Common myeloid progenitor, CD34-positive (primary cell): ENCODE data around the gene CKAP5.

Experiments used
- CTCF ChIA-PET: fragments of 350-600 bp; sonication (Branson Sonifier 250); formaldehyde crosslinking; loops from one replicate; lab custom pipeline; 2021; ENCODE audit warnings: antibody characterized with exemption; lab: Charles Lee
- POLR2A ChIA-PET: fragments of 350-600 bp; sonication (Branson Sonifier 250); formaldehyde crosslinking; loops from one replicate; lab custom pipeline; 2021; ENCODE audit warnings: antibody characterized with exemption; lab: Charles Lee
- DNase-seq, 3 donors: peaks; one replicate each; pipeline versions ENCODE4 v3.0.0 to v3.0.0-alpha.2; 2013
- H3K27ac ChIP-seq, 2 experiments: 1 replicate in 1 of 2; 2 replicates in 1 of 2; pipeline ENCODE4 v1.7.0; 2013; ENCODE audit warnings: inconsistent platforms in 2 of 2, low read length in 2 of 2, mild to moderate bottlenecking in 2 of 2, low read depth in 1 of 2, moderate library complexity in 1 of 2; ENCODE audit not compliant: severe bottlenecking in 2 of 2, insufficient read depth in 1 of 2, poor library complexity in 1 of 2
- H3K27me3 ChIP-seq, 5 experiments: replicated peaks in 2 of 5; 1 replicate in 3 of 5; 2 replicates in 2 of 5; pipeline versions ENCODE4 v1.6.1 to v1.7.0; 2013; ENCODE audit warnings: low read length in 4 of 5, mild to moderate bottlenecking in 2 of 5, moderate library complexity in 2 of 5, inconsistent platforms in 1 of 5; ENCODE audit not compliant: insufficient read depth in 5 of 5, control insufficient read depth in 4 of 5
- H3K36me3 ChIP-seq, 4 experiments: 1 replicate in 2 of 4; 2 replicates in 2 of 4; pipeline versions ENCODE4 v1.6.1 to v1.7.0; 2013; ENCODE audit warnings: low read length in 3 of 4, control low read depth in 1 of 4, mild to moderate bottlenecking in 1 of 4; ENCODE audit not compliant: control insufficient read depth in 4 of 4, insufficient read depth in 4 of 4
- H3K4me1 ChIP-seq, 4 experiments: 1 replicate in 3 of 4; 2 replicates in 1 of 4; pipeline versions ENCODE4 v1.6.1 to v1.7.1; 2013; ENCODE audit warnings: low read length in 3 of 4, mild to moderate bottlenecking in 3 of 4, control low read depth in 1 of 4, inconsistent platforms in 1 of 4, moderate library complexity in 1 of 4; ENCODE audit not compliant: control insufficient read depth in 4 of 4, insufficient read depth in 4 of 4; ENCODE audit errors: control extremely low read depth in 1 of 4
- H3K4me3 ChIP-seq, 7 experiments: 1 replicate in 4 of 7; 2 replicates in 3 of 7; pipeline versions ENCODE4 v1.5.1 to v1.7.0; 2013; ENCODE audit warnings: mild to moderate bottlenecking in 7 of 7, low read length in 6 of 7, moderate library complexity in 6 of 7, inconsistent platforms in 2 of 7, low read depth in 2 of 7, control low read depth in 1 of 7; ENCODE audit not compliant: insufficient read depth in 4 of 7, control insufficient read depth in 1 of 7; ENCODE audit errors: extremely low read depth in 1 of 7
- H3K9me3 ChIP-seq, 5 experiments: 1 replicate in 4 of 5; 2 replicates in 1 of 5; pipeline versions ENCODE4 v1.6.1 to v1.7.1; 2013; ENCODE audit warnings: low read length in 4 of 5, mild to moderate bottlenecking in 2 of 5, inconsistent platforms in 1 of 5, low read depth in 1 of 5, moderate library complexity in 1 of 5; ENCODE audit not compliant: control insufficient read depth in 4 of 5, insufficient read depth in 2 of 5; ENCODE audit errors: control extremely low read depth in 1 of 5
- WGBS: methylation state at CpG from one replicate; pipeline ENCODE4 v1.1.5; 2013; ENCODE audit not compliant: insufficient coverage; 5-methylcytosine and 5-hydroxymethylcytosine counted together

CKAP5 gene

DNA sequence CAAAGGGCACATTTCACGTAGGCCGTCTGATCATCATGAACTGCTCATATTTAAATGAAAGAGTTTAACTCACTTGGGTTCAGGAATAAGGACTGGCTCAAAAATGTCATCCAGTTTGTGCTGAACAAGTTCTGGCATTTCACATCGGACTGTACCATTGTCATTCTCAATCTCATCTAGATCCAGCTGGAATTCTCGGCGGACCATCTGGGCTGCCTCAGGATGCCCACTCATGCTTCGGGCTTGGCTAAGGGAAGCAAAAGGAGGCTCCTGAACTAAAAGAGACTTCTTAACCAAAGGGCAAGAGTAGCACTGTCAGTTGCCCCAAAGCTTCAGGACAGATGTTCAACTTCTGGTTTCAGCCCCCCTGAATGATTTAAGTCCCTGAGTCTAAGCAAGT lies 86.9 kb downstream of the CKAP5 start:
- 95% methylated on average over 4 of the region's 6 CpGs for WGBS
- no peaks in the 10 kb centered on the region for H3K27me3 ChIP-seq
- H3K9me3 ChIP-seq: no peaks in the 10 kb centered on the region
- POLR2A ChIA-PET: no interaction called here
- H3K4me1 ChIP-seq: peaks cover 8 to 22% (median 13%) of the 10 kb centered on the region in 4 experiments
- no peak overlapping the region for H3K4me3 ChIP-seq
- DNase-seq: no peak
- peaks cover 29 to 74% (median 65%) of the 10 kb centered on the region in 4 experiments for H3K36me3 ChIP-seq
- CTCF ChIA-PET: no interaction called here
- no peak overlapping the region for H3K27ac ChIP-seq

DNA sequence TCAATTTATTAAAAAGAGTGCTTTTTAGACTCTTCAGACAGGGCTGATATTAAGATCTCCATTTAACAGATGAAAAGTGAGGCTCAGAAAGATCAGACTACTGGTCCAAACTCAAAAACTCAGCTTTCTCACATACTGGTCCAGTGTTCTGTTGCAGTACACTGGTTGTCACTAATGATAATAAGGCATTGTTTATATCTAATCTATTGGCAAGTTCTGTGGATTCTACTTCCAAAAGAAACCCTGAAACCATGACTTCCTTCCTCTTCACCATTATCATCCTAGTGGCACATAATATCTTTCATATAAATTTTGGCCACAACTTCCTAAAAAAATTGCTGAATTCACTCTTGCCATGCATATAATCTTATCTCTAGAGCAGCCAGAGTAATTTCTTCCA lies 90.1 kb downstream of the CKAP5 start:
- CTCF ChIA-PET: no interaction called here
- peak overlapping the region; percentile 30 to 58 for H3K27ac ChIP-seq
- peak; percentile 78 to 89 (median 79) for DNase-seq
- H3K36me3 ChIP-seq: peaks cover 32 to 64% (median 51%) of the 10 kb centered on the region in 4 experiments
- POLR2A ChIA-PET: no interaction called here
- peak overlapping the region in 1 of 7 experiments; percentile 2 for H3K4me3 ChIP-seq
- no peaks in the 10 kb centered on the region for H3K27me3 ChIP-seq
- H3K4me1 ChIP-seq: peaks cover 8 to 22% (median 13%) of the 10 kb centered on the region in 4 experiments
- no peaks in the 10 kb centered on the region for H3K9me3 ChIP-seq

DNA sequence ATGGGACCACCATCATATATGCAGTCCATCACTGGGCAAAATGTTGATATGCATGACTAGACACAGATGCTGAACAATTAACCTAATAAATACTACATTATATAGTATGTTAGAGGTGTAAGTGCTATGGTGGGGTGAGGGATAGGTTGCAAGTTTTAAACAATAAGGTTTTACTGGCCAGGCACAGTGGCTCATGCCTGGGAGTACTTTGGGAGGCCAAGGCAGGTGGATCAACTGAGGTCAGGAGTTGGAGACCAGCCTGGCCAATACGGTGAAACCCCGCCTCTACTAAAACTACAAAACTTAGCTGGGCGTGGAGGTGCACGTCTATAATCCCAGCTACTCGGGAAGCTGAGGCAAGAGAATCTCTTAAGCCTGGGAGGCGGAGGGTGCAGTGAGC lies 98.9 kb downstream of the CKAP5 start:
- DNase-seq: no peak
- ChIA-PET POLR2A (no interaction called here), CTCF (interaction anchor here (0.7 kb wide), 1 partner anchor 38 kb away, joined by 3 read pairs; no protein-coding TSS in a partner anchor)
- H3K27ac ChIP-seq: no peak overlapping the region
- 98% methylated on average over 6 of the region's 6 CpGs for WGBS
- H3K36me3 ChIP-seq: peaks cover 19 to 85% (median 73%) of the 10 kb centered on the region in 4 experiments
- H3K4me3 ChIP-seq: no peak overlapping the region
- H3K27me3 ChIP-seq: no peaks in the 10 kb centered on the region
- H3K9me3 ChIP-seq: no peaks in the 10 kb centered on the region
- no peaks in the 10 kb centered on the region for H3K4me1 ChIP-seq

DNA sequence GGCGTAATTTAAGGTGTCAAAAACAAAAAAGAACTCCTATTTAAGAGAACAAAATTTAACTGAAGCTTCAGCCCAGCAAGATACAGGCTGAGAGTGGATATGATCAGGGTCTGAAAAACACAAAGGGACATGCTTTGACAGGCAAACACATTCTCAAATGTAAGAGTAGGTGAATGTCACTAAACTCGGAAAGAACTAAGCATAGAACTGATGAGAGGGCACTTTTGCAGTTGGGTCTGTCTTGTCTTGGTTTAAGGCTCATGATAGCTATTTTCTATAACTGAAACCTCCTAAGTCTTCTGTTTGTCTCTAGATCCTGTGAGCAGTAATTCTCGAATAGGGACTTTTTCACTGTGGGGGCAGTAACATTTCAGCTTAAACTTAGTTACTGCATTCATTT lies 100.1 kb downstream of the CKAP5 start:
- H3K36me3 ChIP-seq: peaks cover 14 to 88% (median 76%) of the 10 kb centered on the region in 4 experiments
- CTCF ChIA-PET: no interaction called here
- no peak for DNase-seq

DNA sequence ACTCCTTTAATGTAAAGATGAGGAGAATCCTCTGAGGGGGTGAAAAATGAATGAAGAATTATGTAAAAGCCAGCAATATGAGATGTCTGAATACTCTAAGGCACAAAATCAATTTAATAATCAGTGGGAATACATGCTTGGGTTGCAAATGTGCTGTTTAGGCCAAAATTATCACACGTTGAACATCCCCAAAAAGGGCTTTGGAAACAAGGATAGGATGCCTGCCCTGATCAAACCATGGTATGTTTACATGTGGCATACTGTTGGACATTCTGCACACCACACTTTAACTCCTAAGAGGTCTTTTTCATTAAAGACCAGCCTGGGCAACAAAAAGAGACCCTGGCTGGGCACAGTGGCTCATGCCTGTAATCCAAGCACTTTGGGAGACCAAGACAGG lies 100.8 kb downstream of the CKAP5 start:
- H3K4me1 ChIP-seq: no peaks in the 10 kb centered on the region
- ChIA-PET CTCF (no interaction called here), POLR2A (no interaction called here)
- no CpG with 5 or more reads among the region's 1 CpG for WGBS
- no peak overlapping the region for H3K4me3 ChIP-seq
- no peaks in the 10 kb centered on the region for H3K27me3 ChIP-seq
- DNase-seq: no peak
- H3K9me3 ChIP-seq: no peaks in the 10 kb centered on the region
- no peak overlapping the region for H3K27ac ChIP-seq
- H3K36me3 ChIP-seq: peaks cover 13 to 82% (median 70%) of the 10 kb centered on the region in 4 experiments

More for the DNA sequence above, 100.1 kb downstream of the CKAP5 start:
- Histone ChIP-seq H3K9me3 (no peaks in the 10 kb centered on the region), H3K27ac (no peak overlapping the region), H3K4me3 (no peak overlapping the region), H3K27me3 (no peaks in the 10 kb centered on the region), H3K4me1 (no peaks in the 10 kb centered on the region)
- POLR2A ChIA-PET: no interaction called here
- 100% methylated on average over 1 of the region's 3 CpGs for WGBS

GRCh38 chr11:46743693-46744339 lies 102.3 kb downstream of the CKAP5 start:
- Histone ChIP-seq H3K27ac (no peak overlapping the region), H3K36me3 (peaks cover 7 to 77% (median 60%) of the 10 kb centered on the region in 4 experiments), H3K4me1 (no peaks in the 10 kb centered on the region), H3K9me3 (no peaks in the 10 kb centered on the region), H3K27me3 (no peaks in the 10 kb centered on the region), H3K4me3 (no peak overlapping the region)
- WGBS: 96% methylated on average over 7 of the region's 10 CpGs
- CTCF ChIA-PET: interaction anchor here (1.6 kb wide), 1 partner anchor 9 kb away, joined by 4 read pairs; no protein-coding TSS in a partner anchor
- POLR2A ChIA-PET: no interaction called here
- DNase-seq: no peak

DNA sequence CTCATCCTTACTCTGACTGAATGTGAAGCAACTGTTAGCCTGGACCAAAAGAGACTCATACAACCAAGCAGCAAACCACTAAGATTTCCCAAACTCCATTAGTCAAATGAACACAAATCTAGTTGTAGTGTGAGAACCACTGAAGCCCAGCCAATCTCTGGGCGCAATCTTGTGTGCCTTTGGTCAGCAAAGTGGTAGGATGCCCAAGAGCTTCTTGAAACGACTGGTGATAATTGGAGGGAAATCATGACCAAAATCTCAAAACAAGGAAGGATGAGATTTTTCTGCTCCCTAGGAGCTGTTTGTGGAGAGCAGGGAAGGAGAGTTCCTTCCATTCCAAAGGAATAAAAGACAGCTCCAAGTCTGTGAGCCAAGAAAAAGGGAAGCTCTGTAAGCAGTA lies 103.0 kb downstream of the CKAP5 start:
- WGBS: 100% methylated on average over 2 of the region's 2 CpGs
- H3K36me3 ChIP-seq: peaks cover 7 to 74% (median 56%) of the 10 kb centered on the region in 4 experiments
- CTCF ChIA-PET: interaction anchor here (0.6 to 1.6 kb wide), 2 partner anchors 10 to 82 kb away, joined by 3 to 4 read pairs; no protein-coding TSS in a partner anchor

More for the DNA sequence above, 103.0 kb downstream of the CKAP5 start:
- Histone ChIP-seq H3K27me3 (no peaks in the 10 kb centered on the region), H3K9me3 (no peaks in the 10 kb centered on the region), H3K4me1 (no peaks in the 10 kb centered on the region), H3K4me3 (no peak overlapping the region), H3K27ac (no peak overlapping the region)
- no peak for DNase-seq
- POLR2A ChIA-PET: no interaction called here
